HG03469 (cell line): ENCODE data around the gene SEC63.
"Not testable (repeated sequence)": the region's sequence is repeated elsewhere in the genome, so short reads cannot be mapped to it uniquely, and the experiment has no call there.

Source experiments
- ATAC-seq: cut with Tn5 transposase; IDR thresholded peaks from one replicate; pipeline ENCODE4 v1.9.1; 2021; ENCODE audit warnings: mild to moderate bottlenecking, moderate library complexity, moderate number of reproducible peaks; ENCODE audit not compliant: unreplicated experiment

Gene SEC63

DNA sequence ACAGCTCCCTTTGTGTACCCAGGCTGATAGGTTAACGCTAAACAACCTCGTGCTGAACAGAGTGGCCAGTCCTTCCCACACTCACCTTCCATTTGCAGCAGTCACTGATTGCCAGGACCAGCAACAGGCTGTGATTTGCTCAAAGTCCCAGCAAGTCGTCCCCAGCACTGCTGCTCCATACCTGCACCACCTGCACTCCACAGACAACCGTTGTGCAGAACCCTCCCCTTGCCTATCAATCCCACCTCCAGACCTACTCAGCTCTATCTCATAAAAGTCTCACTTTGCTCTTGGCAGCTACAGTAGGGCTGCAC lies 90.7 kb downstream of the SEC63 start:
- ATAC-seq = no peak

DNA sequence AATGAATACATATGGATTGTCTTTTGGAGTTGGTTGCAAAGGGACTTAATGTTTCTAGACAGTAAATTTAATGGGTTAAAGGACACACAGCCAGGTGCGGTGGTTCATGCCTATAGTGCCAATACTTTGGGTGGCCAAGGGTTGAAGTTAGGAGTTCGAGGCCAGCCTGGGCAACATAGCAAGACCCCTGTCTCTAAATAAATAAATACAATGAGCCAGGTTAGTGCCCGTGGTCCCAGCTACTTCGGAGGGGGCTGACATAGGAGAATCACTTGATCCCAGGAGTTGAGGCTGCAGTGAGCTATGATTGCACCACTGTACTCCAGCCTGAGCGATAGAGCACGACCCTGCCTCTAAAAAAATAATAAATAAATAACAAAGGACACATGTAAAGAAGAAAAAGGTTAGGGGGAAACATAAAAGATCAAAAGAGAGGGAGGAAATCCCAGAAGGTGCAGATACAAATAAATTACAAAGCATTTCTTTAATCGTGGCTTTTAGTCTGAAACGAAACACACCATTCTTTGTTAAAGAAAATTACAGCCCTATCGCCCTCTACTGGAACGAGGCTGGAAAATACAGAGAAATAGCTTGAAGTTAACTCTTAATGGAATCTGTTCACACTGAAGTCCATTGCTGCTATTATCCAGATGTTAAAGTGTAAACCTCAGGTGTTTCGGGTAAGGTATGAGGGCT lies 91.3 kb downstream of the SEC63 start:
- ATAC-seq = no peak

- no peak for ATAC-seq
Observed at GRCh38 chr6:107864226-107865127, 93.5 kb downstream of the SEC63 start.

- ATAC-seq = no peak
Observed at GRCh38 chr6:107862383-107862782, 95.6 kb downstream of the SEC63 start.

GRCh38 chr6:107860963-107861362 lies 97.0 kb downstream of the SEC63 start:
- not testable (repeated sequence) for ATAC-seq

- ATAC-seq = not testable (repeated sequence)
Observed at GRCh38 chr6:107860144-107860543, 97.9 kb downstream of the SEC63 start.

GRCh38 chr6:107853230-107853629 lies 104.8 kb downstream of the SEC63 start:
- ATAC-seq = no peak

GRCh38 chr6:107849325-107849724 lies 108.7 kb downstream of the SEC63 start:
- no peak for ATAC-seq

DNA sequence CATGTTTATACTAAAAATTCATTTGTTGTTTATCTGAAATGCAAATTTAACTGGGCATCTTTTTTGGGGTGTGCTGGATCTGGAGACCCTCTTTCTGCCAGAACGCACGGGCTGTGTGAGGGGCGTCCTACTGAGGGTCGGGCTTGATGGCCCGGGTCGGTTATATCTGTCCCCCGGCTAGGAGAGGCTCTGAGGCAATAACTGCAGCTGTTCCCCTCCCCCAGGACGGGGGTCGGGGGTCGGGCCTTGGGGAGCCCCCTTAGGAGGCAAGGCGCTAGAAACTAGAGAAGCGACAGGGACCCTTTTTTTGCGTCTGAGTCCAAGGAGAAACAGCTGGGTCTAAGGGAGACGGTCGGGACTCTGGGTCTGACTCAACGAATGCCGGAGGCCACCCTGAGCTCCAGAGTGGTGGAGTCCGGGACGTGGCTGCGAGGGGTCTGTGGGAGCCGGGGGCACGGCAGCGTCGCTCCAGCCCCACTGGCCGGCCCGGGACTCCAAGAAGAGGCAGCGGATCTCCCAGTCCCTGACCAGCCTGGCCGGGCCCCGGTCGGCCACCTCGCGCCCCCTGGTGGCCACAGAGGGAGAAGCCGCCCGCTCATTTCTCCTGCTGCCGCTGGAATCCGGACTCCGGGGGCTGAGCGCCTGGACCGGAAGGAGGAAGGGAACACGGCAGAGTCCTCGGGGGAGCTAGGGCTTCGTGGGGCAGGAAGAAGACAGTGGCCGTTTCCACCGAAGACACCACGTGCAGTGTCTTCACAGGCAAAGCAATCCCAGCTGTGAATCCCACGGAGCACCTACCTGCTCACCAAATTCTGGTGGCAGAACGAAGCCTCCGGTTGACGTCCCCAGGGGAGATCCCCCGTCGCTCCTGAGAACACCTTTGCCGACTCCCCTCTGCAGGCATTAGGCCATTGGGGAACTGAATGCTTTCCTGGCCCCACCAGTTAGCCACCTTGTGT lies 109.9 kb downstream of the SEC63 start:
- no peak for ATAC-seq

- ATAC-seq = no peak
Observed at GRCh38 chr6:107846262-107846795, 111.7 kb downstream of the SEC63 start.

- ATAC-seq = no peak
Observed at GRCh38 chr6:107845777-107846176, 112.2 kb downstream of the SEC63 start.

DNA sequence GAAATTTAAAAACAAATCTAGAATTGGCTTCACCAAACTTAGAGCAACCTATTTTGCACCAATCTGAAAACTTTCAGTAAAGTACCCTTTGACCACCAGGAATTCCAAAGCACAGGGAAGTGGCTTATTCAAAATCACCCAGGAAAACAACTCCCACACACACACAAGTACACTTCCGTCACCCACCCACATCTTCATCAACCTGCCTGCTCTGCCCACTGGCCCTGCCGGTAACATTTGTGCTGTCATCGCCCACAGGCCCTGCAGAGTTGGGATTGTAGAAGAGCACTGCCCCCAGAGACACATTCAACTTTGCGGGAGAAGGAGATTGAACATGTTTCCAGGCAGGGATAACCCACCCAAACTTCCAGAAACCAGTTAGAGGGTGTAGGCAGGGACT lies 114.6 kb downstream of the SEC63 start:
- ATAC-seq = no peak

- ATAC-seq = no peak
Observed at GRCh38 chr6:107841275-107841670, 116.7 kb downstream of the SEC63 start.

DNA sequence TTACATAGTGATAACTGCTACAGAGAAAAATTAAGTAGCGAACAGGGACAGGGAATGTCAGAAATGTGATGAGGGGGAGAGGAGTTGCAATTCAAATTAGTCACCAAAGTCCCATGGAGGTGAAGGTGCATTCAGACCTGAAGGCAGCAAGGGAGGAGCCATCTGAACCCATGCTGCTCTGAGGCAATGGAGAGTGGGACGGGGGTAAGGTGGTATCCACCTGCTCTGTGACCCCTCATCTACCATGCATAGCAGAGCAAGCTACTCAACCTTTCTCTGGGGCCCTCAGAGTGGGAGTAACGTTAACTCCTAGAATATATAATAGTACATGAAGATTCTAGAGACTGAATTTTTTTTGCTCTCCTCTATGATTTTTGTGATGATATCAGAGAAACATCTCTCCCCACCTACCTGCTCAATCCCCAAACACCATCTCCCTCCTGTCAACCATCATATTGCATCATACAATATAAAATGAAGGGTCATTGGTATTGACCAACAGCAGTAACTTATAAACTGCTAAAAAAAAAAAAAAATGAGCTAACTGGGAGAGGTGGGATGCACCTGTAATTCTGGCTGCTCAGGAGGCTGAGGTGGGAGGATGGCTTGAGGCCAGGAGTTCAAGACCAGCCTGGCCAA lies 117.3 kb downstream of the SEC63 start:
- ATAC-seq = no peak

DNA sequence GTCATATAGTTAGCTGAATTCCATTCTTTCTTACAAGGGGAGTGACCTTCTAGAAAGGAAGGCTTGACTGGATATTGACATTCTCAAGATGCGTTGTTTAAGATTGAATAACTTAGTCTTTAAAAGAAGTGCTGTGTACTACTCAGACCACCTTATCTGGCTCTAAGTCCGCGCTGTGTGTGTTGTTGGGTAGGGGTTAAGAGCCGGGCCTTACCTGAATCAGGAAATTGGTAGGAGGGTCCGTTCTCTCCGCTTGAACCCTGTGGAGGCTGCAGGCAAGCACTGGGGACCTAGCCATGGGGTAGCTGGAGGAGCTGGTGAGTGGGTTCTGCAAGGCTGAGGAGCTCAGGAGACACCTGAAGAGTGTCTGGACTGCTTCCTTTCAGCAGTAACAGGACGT lies 124.9 kb downstream of the SEC63 start:
- no peak for ATAC-seq

GRCh38 chr6:107832151-107833056 lies 125.6 kb downstream of the SEC63 start:
- ATAC-seq = no peak

- ATAC-seq = no peak
Observed at GRCh38 chr6:107830060-107830459, 127.9 kb downstream of the SEC63 start.

DNA sequence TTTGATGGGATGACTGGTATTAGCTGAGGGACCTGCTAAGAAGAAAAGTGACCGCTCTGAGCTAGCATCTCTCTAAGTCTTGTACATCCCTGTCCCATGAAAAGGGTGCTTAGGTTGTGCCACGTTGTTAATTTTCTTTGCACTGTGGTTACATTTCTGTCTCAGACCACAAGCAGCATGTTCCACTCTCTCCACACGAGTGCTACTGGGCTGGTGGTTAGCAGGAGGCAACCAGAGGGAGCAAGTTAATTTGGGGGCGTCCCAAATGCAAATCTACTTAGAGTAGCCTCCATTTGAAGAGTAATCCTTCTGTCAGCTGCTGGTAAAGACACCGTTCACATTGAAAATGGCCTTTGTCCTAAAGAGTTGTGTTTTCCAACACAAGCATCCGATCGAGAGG lies 130.5 kb downstream of the SEC63 start:
- ATAC-seq = no peak

DNA sequence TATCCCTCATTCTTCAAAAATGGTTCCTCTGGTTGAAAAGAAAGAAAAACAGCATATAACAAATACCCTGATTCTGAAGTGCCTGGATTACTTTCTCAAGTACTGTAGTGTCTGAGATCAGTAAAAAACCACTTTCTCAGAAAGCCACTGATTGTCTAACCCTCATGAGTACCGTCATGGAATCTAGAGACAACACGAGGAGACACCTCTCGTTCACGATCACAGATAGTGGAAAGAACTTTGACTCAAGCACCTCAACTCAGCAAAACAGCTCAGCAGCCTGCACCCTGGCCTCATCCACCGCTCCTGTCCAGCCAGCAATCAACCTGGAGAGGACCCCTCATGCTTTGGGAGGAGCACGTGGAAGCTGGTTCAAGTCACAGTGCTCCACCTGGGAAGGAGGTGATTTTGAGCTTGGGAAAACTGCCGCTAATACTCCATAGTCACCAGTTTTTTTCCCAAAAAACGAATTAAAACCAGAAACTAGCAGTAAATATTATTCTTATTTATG lies 134.9 kb downstream of the SEC63 start:
- no peak for ATAC-seq
